ENCODE data around the gene DECR2. TPM values are rescaled to one million over a fixed set of nuclear protein-coding genes. Genes with fewer than 3 reads are reported as not detected.

Gene DECR2
- total RNA-seq, 1 experiment from 2014 or later = 37.2 TPM

- H3K27ac Mint-ChIP-seq (ENCODE audit: low read depth, unreplicated experiment) = peak overlapping the region; percentile 71
- peaks cover 35% of the 10 kb centered on the region for H3K4me1 Mint-ChIP-seq (ENCODE audit: insufficient read depth, unreplicated experiment)
- CTCF ChIA-PET = interaction anchor here (0.6 to 2.1 kb wide), 6 partner anchors 18 to 256 kb away, joined by 3 to 6 read pairs (median 4); partner anchors contain the start of gene STUB1
- H3K27me3 Mint-ChIP-seq (ENCODE audit: insufficient read depth, unreplicated experiment) = no peaks in the 10 kb centered on the region
- H3K4me3 Mint-ChIP-seq (ENCODE audit: unreplicated experiment) = peak overlapping the region; percentile 72
- peak; percentile 99 for DNase-seq (ENCODE audit: unreplicated experiment)
- TF ChIP-seq, protein P1, sequence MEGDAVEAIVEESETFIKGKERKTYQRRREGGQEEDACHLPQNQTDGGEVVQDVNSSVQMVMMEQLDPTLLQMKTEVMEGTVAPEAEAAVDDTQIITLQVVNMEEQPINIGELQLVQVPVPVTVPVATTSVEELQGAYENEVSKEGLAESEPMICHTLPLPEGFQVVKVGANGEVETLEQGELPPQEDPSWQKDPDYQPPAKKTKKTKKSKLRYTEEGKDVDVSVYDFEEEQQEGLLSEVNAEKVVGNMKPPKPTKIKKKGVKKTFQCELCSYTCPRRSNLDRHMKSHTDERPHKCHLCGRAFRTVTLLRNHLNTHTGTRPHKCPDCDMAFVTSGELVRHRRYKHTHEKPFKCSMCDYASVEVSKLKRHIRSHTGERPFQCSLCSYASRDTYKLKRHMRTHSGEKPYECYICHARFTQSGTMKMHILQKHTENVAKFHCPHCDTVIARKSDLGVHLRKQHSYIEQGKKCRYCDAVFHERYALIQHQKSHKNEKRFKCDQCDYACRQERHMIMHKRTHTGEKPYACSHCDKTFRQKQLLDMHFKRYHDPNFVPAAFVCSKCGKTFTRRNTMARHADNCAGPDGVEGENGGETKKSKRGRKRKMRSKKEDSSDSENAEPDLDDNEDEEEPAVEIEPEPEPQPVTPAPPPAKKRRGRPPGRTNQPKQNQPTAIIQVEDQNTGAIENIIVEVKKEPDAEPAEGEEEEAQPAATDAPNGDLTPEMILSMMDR (IDR thresholded peaks at IDR 0.05; ENCODE audit: unreplicated experiment) = no peak
- POLR2A ChIA-PET = interaction anchor here (0.6 to 3.5 kb wide), 25 partner anchors 8 to 658 kb away, joined by 3 to 40 read pairs (median 4); partner anchors contain the start of genes CAPN15, DECR2, FAM234A and METTL26
- TSS peak; percentile 49 for BruUV-seq (replicated peaks)
- H3K9me3 Mint-ChIP-seq (ENCODE audit: unreplicated experiment) = no peaks in the 10 kb centered on the region
- peaks cover 20% of the 10 kb centered on the region for H3K36me3 Mint-ChIP-seq (ENCODE audit: insufficient read depth, unreplicated experiment)
- intact Hi-C loops (cut with micrococcal nuclease) = loop anchor here (2.0 to 10.0 kb wide), 3 partner anchors 21 to 101 kb away; partner anchors contain the start of gene CAPN15
Measured at GRCh38 chr16:424033-424622, 22.4 kb downstream of the DECR2 start.

DNA sequence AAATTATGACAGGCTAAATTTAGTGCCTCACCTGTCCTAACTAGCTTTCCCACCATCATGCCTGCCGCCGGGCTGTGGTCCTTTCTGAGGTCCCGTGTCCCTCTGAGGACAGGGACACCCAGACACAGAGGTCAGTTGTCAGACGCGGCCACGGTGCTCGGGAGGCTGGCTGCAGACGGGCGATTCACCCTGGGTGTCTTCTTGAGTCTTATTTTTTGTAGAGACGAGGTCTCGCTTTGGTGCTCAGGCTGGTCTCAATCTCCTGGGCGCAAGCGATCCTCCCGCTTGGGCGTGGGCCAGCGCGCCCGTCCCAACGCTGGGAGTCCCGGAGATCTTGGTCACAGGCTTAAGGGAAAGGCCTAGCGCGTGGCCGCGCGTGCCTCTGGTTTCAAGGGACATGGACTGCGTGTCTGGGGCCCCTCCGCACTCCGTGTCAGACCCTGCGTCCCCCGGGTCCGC lies 23.0 kb downstream of the DECR2 start:
- intact Hi-C loops (cut with micrococcal nuclease) = loop anchor here (2.0 to 10.0 kb wide), 3 partner anchors 22 to 100 kb away; partner anchors contain the start of gene CAPN15
- Mint-ChIP-seq H3K4me1 (ENCODE audit: insufficient read depth, unreplicated experiment) (peaks cover 35% of the 10 kb centered on the region), H3K9me3 (ENCODE audit: unreplicated experiment) (no peaks in the 10 kb centered on the region), H3K27me3 (ENCODE audit: insufficient read depth, unreplicated experiment) (no peaks in the 10 kb centered on the region), H3K36me3 (ENCODE audit: insufficient read depth, unreplicated experiment) (peaks cover 21% of the 10 kb centered on the region), H3K27ac (ENCODE audit: low read depth, unreplicated experiment) (peak overlapping the region; percentile 71), H3K4me3 (ENCODE audit: unreplicated experiment) (peak overlapping the region; percentile 72)
- ChIA-PET POLR2A (interaction anchor here (0.6 to 3.5 kb wide), 23 partner anchors 8 to 1623 kb away, joined by 3 to 40 read pairs (median 4); partner anchors contain the start of genes CAPN15, DECR2, FAM234A and METTL26), CTCF (interaction anchor here (0.6 to 2.1 kb wide), 4 partner anchors 18 to 164 kb away, joined by 3 to 6 read pairs (median 4); no protein-coding TSS in a partner anchor)
- TF ChIP-seq, protein P1 (IDR thresholded peaks at IDR 0.05; ENCODE audit: unreplicated experiment) = no peak
- no peak for DNase-seq (ENCODE audit: unreplicated experiment)
- BruUV-seq (replicated peaks) = no TSS peak

DNA sequence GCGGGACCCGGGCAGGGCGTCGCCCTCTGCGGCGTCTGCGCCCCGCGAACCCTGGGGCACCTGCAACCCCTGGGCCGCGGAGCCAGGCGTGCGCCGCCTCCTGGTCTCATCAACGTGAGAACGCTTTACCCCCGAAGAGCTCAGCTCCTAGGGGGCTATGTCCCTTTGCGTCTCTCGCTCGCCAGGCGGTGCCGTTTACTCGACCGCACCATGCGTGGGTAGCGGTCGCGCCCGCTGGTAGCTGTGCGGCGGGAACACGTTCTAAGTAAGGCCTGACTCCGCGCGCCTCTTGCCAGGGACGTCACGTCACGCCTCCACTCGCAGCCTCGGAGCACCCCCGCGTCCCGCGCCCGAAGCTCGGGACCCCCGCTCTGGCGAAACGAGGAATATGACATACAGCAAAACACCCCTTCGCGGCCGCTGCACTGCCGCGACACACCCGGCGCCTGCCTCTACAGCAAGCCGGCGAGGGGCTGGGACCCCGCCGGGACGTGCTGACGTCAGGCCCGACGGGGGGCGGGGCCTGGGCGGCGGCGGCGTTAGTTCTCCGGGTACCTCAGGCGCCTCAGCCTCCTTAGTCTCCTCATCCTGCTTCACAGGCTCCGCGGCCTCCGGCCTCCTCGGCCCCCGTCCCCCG lies 23.5 kb downstream of the DECR2 start, which contains the start of gene RAB11FIP3:
Gene RAB11FIP3, plus strand, starts transcription at position 568 of the 637 bp plus-strand sequence. CDS start 358 bp downstream, outside the sequence.
- Mint-ChIP-seq H3K4me1 (ENCODE audit: insufficient read depth, unreplicated experiment) (peaks cover 35% of the 10 kb centered on the region), H3K4me3 (ENCODE audit: unreplicated experiment) (peak within 1 kb of the TSS; percentile 73), H3K9me3 (ENCODE audit: unreplicated experiment) (no peaks in the 10 kb centered on the region), H3K27ac (ENCODE audit: low read depth, unreplicated experiment) (peak within 1 kb of the TSS; percentile 71), H3K36me3 (ENCODE audit: insufficient read depth, unreplicated experiment) (peaks cover 21% of the 10 kb centered on the region), H3K27me3 (ENCODE audit: insufficient read depth, unreplicated experiment) (no peaks in the 10 kb centered on the region)
- TF ChIP-seq, protein P1 (IDR thresholded peaks at IDR 0.05; ENCODE audit: unreplicated experiment) = no peak
- BruUV-seq (replicated peaks) = no TSS peak
- intact Hi-C loops (cut with micrococcal nuclease) = loop anchor here (2.0 to 10.0 kb wide), 3 partner anchors 22 to 100 kb away; partner anchors contain the start of gene CAPN15
- ChIA-PET CTCF (interaction anchor here (0.6 to 2.1 kb wide), 4 partner anchors 63 to 362 kb away, joined by 3 to 6 read pairs (median 3); no protein-coding TSS in a partner anchor), POLR2A (interaction anchor here (0.6 to 3.5 kb wide), 20 partner anchors 7 to 1843 kb away, joined by 3 to 40 read pairs (median 4); partner anchors contain the start of genes CAPN15, DECR2, FAM234A and NTHL1)
- DNase-seq (ENCODE audit: unreplicated experiment) = peak; percentile 74
